GM21526 (cell line): ENCODE data around the gene ARL4D.
"Not testable (repeated sequence)": the region's sequence is repeated elsewhere in the genome, so short reads cannot be mapped to it uniquely, and the experiment has no call there.

Experiments
- ATAC-seq: cut with Tn5 transposase; IDR thresholded peaks from one replicate; pipeline ENCODE4 v1.9.1; 2021; ENCODE audit warnings: moderate library complexity; ENCODE audit not compliant: unreplicated experiment, low FRiP score

Gene ARL4D

DNA sequence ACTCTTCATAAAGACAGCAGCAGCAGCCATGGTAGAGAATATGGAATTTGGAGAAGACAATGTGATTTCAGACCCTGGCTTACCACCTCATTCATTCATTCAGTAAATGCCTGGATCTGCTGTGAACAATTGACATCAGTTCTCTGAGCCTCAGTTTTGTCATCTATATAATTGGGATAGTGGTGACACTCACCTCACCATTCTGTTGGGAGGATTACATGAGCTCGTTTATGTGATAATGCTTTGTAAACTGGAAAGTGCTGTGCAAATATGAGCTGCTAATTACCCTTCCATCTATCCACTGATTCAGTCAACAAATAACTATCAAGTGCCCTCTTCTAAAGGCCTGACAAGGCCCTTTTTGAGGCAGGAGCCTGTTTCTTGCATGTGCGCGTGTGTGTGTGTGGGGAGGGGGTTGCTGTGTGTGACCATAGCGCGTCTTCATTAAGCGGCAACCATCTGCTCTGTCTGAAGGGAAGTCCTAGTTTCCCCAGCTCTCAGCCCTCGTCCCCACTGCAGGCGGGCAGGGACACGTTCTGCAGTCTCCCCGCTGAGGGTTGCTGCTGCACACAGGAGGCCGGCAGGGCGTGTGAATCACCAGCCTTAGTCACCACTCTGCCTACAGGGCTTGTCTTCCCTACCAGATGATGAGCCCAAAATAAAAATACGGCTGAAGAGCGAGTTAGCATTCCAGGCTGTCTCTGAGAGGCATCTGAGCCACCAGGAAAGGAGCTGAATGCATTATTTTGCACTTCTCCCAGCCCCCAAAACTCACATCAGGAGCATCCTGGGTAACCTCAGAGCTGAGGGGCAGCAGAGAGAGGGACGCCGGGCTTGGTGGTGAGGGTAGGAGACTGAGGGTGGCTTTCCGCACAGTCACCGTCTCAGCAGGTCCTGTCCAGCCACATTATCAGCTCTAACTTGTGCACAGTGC lies 19.9 kb downstream of the ARL4D start:
- ATAC-seq = no peak

GRCh38 chr17:43419375-43419882 lies 20.6 kb downstream of the ARL4D start:
- not testable (repeated sequence) for ATAC-seq

DNA sequence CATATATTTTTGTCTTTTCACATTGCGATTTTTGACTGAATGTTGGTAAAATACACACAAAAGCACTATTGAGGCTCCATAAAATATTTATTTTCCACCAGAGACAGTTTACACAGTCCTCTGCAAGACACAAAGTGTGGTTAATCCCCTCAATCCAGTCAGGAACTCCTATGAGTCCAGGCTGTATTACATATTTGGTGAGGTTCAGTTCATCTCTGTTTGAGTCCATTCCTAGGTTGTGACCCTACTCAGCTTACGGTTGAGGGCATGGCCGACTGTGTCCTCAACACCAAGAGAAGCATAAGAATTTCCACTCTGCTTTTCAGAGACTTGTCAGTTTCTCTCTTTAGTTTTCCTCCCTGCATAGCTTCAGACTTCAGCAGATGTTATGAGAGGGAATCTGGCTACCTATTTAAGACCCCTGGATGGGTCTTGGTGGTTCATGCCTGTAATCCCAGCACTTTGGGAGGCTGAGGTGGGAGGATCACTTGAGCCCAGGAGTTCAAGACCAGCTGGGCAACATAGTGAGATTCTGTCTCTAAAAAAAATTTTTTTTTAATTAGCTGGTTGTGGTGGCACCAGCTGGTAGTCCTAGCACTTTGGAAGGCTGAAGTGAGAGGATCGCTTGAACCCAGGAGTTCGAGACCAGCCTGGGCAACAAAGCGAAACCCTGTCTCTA lies 25.1 kb downstream of the ARL4D start:
- ATAC-seq = no peak

GRCh38 chr17:43427362-43428043 lies 28.7 kb downstream of the ARL4D start:
- ATAC-seq = no peak

GRCh38 chr17:43428524-43428923 lies 29.7 kb downstream of the ARL4D start:
- ATAC-seq = no peak

DNA sequence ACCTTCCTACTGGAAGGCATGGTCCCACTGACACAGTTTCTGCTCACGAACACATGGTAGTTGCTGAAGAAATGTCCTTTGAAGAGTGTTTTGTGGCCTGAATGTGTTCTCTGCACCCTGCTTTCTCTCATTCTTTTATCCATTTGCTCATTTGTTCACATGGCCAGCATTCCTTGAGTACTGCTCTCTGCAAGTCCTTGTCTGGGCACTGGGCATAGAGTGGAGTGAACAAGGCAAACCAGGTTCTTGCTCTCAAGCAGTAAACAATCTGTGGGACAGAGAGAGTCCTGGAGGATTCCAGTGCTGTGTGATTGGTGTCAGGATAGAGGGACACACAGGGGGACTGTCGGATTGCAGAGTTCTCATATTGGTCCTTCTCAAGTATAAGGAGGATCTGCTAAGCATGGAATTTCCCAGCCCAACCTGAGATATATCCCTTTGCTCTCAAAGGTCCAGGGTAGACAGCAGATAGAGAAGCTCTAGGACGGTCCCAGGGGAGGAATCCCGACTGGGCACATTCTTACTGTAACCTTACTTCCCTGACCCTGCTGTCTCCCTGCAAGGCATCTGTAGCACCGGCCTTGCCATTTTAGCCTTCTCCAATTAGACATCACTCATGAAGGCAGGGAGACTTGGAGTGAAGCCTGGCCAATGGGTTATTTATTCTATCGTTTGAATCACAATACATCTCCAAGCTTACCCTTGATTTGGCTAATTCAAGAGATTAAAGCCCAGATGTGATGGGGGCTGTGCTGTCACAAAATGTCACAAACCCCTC lies 32.3 kb downstream of the ARL4D start:
- no peak for ATAC-seq

- ATAC-seq = no peak
These were observed 33.1 kb downstream of the ARL4D start for GRCh38 chr17:43431714-43432523.

DNA sequence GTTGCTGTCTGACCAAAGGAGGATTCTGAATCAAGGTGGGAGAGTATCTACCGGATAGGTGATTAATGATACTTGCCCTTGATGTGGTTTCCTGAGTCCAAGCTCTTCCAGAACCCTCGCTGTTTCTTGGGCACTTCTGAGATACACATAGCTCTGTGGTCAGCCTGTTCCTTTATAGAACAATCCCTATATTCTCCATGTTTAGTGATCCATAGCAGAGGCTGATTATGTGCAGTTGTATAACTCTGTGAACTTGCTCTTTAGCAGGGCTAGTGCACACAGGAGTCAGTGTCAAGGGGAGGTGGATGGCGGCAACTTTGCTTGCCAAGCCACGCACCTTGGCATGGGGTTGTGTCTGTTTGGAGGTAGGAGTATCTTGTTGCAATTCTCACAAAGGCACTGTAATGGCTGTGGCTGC lies 36.1 kb downstream of the ARL4D start:
- ATAC-seq = no peak

DNA sequence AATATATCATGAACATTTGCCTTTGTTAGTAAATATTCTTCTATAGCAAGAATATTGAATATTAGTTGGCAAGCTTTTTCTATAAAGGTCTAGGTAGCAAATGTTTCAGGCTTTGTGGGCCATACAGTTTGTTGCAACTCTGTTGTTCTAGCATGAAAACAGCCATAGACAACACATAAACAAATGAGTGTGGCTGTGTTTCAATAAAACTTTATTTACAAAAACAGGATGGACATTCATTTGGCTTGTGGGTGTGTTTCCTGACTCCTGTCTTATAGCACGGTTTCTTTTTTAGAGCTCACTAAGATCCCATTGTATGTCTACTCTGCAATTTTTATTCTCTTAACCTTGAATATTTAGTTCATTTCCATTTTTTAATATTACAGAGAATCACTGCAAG lies 39.0 kb downstream of the ARL4D start:
- no peak for ATAC-seq

- no peak for ATAC-seq
These were observed 39.8 kb downstream of the ARL4D start for GRCh38 chr17:43438626-43439025.

GRCh38 chr17:43439041-43439440 lies 40.2 kb downstream of the ARL4D start:
- no peak for ATAC-seq

DNA sequence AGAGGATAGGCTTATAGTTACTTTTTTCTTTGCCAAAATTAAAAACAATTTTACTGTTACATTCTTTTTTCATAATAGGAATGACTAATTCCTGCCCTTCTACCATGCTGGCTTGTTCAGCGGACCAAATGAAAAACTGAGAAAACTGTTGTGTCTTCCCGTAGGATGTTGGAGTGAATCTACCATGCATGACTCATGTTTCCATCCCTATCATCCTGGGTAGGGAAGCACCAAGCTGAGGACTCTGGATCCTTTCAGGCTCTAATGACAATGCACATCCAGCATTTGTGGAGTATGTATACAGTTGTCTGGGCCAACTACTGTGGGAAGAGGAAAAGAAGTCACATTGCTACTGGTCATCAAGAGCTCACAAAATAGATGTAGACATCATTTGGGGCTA lies 43.9 kb downstream of the ARL4D start:
- no peak for ATAC-seq

- no peak for ATAC-seq
These were observed 44.6 kb downstream of the ARL4D start for GRCh38 chr17:43443381-43443780.

DNA sequence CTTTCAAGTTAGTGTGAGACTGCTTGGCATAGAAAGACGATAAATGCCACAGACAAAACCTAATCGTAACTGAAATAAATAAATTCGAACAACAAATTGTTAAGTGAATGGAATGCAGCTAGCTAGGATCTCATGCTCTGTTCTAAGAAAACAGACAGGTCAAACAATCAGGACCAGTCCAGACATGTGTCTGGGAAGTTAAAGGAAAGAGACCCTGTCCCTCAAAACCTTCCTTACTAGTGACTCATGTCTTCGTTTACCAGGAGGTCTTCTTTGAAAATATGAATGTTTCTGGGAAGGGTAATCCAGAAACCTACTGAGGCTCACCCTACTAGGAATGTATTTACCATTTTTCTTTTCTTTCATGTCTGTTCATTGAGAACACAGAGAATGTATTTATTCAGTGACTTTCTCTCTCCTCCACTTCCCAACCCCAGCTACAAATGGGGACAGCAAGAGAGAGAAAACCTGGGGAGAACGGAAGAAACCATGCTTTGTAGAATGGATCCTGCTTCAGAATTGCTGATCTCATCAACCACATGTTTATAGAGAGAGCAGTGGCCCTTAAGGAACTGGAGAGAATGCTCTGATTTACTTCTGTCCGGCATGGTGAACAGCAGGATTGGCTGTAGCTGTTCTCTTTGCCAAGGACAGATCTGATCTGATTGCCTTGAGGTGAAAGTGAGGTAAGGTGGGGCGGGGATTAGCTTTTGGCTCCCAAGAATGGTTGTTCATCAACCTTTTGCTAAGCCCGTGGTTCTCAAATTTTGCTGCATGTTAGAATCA lies 45.6 kb downstream of the ARL4D start:
- no peak for ATAC-seq

GRCh38 chr17:43445009-43445589 lies 46.3 kb downstream of the ARL4D start:
- ATAC-seq = no peak

DNA sequence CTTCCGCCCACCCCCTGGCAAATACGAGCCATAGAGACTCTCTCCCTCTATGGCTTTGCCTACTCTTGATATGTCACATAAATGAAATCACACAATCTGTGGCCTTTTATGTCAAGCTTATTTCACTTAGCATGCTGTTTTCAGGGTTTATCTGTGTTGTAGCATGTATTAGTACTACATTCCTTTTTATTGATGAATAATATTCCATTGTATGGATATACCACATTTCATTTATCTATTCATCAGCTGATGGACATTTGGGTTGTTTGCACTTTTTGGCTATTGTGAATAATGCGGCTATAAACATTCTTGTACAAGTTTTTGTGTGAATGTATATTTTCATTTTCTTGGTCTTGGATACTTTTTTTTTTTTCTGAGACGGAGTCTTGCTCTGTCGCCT lies 48.0 kb downstream of the ARL4D start:
- ATAC-seq = no peak

DNA sequence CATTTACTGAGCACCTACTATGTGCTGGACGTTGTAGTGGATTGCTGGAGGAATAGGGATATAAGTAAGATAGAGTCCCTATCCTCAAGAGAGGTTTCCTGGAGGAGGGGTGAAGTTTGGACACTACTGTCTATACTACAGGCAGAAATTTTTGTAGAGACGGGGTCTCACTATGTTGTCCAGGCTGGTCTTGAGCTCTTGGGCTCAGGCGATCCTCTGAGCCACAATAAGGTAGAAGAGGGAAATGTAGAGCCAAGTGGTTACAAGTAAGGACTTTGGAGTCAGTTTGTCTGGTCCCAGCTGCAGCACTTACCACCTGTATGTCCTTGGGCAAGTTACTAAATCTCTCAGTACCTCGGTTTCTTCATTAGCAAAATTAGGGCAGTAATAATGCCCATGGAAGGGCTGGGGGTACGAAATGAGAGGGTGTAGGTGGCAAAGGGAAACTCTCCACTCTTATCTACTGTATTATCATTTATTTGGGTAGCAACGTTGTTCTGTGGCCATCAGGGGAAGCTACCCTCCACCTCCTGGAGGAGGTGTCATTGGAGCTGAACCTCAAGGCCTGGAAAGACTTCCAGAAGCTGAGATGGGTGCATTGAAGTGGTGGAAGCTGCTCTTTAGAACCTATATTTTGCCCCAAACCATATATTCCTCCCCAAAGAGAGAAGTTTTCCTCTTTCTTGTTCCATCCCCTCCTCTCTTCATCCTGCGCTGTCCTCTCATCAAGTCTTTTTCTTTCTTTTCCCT lies 50.1 kb downstream of the ARL4D start:
- ATAC-seq = no peak
